Endothelial cell of umbilical vein (primary cell): ENCODE measurements around the gene STARD13. TPM values are rescaled to one million over a fixed set of nuclear protein-coding genes. Genes with fewer than 3 reads are reported as not detected.

ENCODE experiments used
- BruUV-seq: library from RNA; stranded (reverse); fragments of 400-500 nt; replicated peaks from 2 replicates; lab custom pipeline; 2021; lab: Mats Ljungman, UMichigan
- CTCF ChIA-PET: fragments of 300-600, 350-600 bp; sonication (Branson Sonifier 250); formaldehyde crosslinking; loops from one replicate; lab custom pipeline; 2021; ENCODE audit warnings: antibody characterized with exemption, inconsistent platforms; lab: Charles Lee
- POLR2A ChIA-PET: fragments of 300-600, 350-600 bp; sonication (Branson Sonifier 250); formaldehyde crosslinking; loops from one replicate; lab custom pipeline; 2021; ENCODE audit warnings: antibody characterized with exemption, inconsistent platforms; lab: Charles Lee
- DNase-seq: peaks from one replicate; pipeline ENCODE4 v3.0.0-alpha.2; 2011; ENCODE audit warnings: low read depth, low spot score
- FAIRE-seq: peaks from 2 replicates; lab custom pipeline; 2011; peaks lifted over from hg19 to GRCh38; lab: Jason Lieb, UNC
- H2AFZ ChIP-seq: 2 replicates; pipeline ENCODE4 v1.6.0; 2012; ENCODE audit warnings: low read depth, low read length, control low read depth, inconsistent platforms
- H3K27ac ChIP-seq: 2 replicates; pipeline ENCODE4 v1.5.1; 2011; ENCODE audit warnings: low read depth, mild to moderate bottlenecking, control low read depth, low read length, moderate library complexity; ENCODE audit not compliant: insufficient read depth
- H3K27me3 ChIP-seq, 2 experiments: 2 replicates each; pipeline versions ENCODE4 v1.6.0 to v1.6.1; 2011; ENCODE audit warnings: low read length in 2 of 2, mixed read lengths in 1 of 2; ENCODE audit not compliant: control insufficient read depth in 2 of 2, insufficient read depth in 2 of 2
- H3K36me3 ChIP-seq, 2 experiments: 2 replicates in 1 of 2; 3 replicates in 1 of 2; pipeline ENCODE4 v1.5.1; 2011; ENCODE audit warnings: low read length in 2 of 2, mild to moderate bottlenecking in 1 of 2, moderate library complexity in 1 of 2; ENCODE audit not compliant: control insufficient read depth in 2 of 2, insufficient read depth in 2 of 2; ENCODE audit errors: extremely low read depth in 1 of 2
- H3K4me1 ChIP-seq: 3 replicates; pipeline ENCODE4 v1.5.1; 2011; ENCODE audit warnings: mild to moderate bottlenecking, low read length; ENCODE audit not compliant: control insufficient read depth, insufficient read depth; ENCODE audit errors: extremely low read depth
- H3K4me2 ChIP-seq: 2 replicates; pipeline ENCODE4 v1.6.1; 2011; ENCODE audit warnings: low read length, control low read depth, mixed read lengths; ENCODE audit not compliant: insufficient read depth
- H3K4me3 ChIP-seq, 3 experiments: fragments of 200-600 bp in 1 of 3; sonication (generic), shearing (Covaris generic) in 1 of 3; replicated peaks in 1 of 3; 2 replicates each; pipeline ENCODE4 v1.5.1; 2011 to 2016; ENCODE audit warnings: control low read depth in 3 of 3, low read length in 3 of 3, mild to moderate bottlenecking in 2 of 3, inconsistent platforms in 1 of 3, low read depth in 1 of 3, moderate library complexity in 1 of 3; ENCODE audit not compliant: insufficient read depth in 1 of 3
- H3K79me2 ChIP-seq: 2 replicates; pipeline ENCODE4 v1.6.0; 2012; ENCODE audit warnings: low read length, inconsistent platforms; ENCODE audit not compliant: control insufficient read depth, insufficient read depth
- H3K9ac ChIP-seq: replicated peaks from 2 replicates; pipeline ENCODE3; 2011; ENCODE audit warnings: low read length, control low read depth; ENCODE audit not compliant: insufficient read depth; ENCODE audit errors: extremely low read depth
- H3K9me1 ChIP-seq: replicated peaks from 3 replicates; pipeline ENCODE4 v1.6.0; 2011; ENCODE audit warnings: mild to moderate bottlenecking, low read length; ENCODE audit not compliant: control insufficient read depth, insufficient read depth; ENCODE audit errors: extremely low read depth
- H3K9me3 ChIP-seq: replicated peaks from 2 replicates; pipeline ENCODE4 v1.5.1; 2012; ENCODE audit warnings: low read length, inconsistent platforms; ENCODE audit not compliant: control insufficient read depth, insufficient read depth
- H4K20me1 ChIP-seq: replicated peaks from 2 replicates; pipeline ENCODE3; 2011; ENCODE audit warnings: mild to moderate bottlenecking, low read length; ENCODE audit not compliant: control insufficient read depth, insufficient read depth; ENCODE audit errors: extremely low read depth
- CTCF ChIP-seq, 2 donors: IDR thresholded peaks; 1 replicate in 1 of 2; 2 replicates in 1 of 2; pipeline ENCODE4 v1.5.1; 2011; ENCODE audit warnings: low read length in 2 of 2, mild to moderate bottlenecking in 2 of 2, moderate library complexity in 2 of 2, control low read depth in 1 of 2, inconsistent platforms in 1 of 2, low read depth in 1 of 2; ENCODE audit not compliant: insufficient read depth in 1 of 2; ENCODE audit errors: extremely low read depth in 1 of 2
- EZH2 ChIP-seq: IDR thresholded peaks from 2 replicates; pipeline ENCODE4 v1.6.1; 2012; ENCODE audit warnings: borderline replicate concordance, low read depth, mild to moderate bottlenecking, moderate library complexity, low read length, inconsistent platforms; ENCODE audit not compliant: severe bottlenecking
- FOS ChIP-seq: IDR thresholded peaks from 2 replicates; pipeline ENCODE4 v1.6.1; 2011; ENCODE audit warnings: mild to moderate bottlenecking, low read length, moderate library complexity, borderline replicate concordance; ENCODE audit not compliant: insufficient read depth
- GATA2 ChIP-seq: IDR thresholded peaks from 2 replicates; pipeline ENCODE4 v1.7.0; 2011; ENCODE audit warnings: low read depth, mild to moderate bottlenecking, moderate library complexity, mixed read lengths, low read length; ENCODE audit not compliant: insufficient read length, insufficient read depth
- JUN ChIP-seq: IDR thresholded peaks from 2 replicates; pipeline ENCODE4 v1.6.1; 2011; ENCODE audit warnings: borderline replicate concordance, low read depth; ENCODE audit not compliant: insufficient read length, insufficient read depth
- MYC ChIP-seq: IDR thresholded peaks from one replicate; pipeline ENCODE4 v1.6.1; 2011; ENCODE audit warnings: mild to moderate bottlenecking, low read depth, low read length
- POLR2A ChIP-seq: IDR thresholded peaks from 2 replicates; pipeline ENCODE4 v1.6.1; 2012; ENCODE audit warnings: low read depth, mild to moderate bottlenecking, control low read depth, low read length
- POLR2AphosphoS5 ChIP-seq: IDR thresholded peaks from 2 replicates; pipeline ENCODE4 v1.6.1; 2012; ENCODE audit warnings: low read depth, mild to moderate bottlenecking, control low read depth, low read length, moderate library complexity; ENCODE audit not compliant: insufficient read depth
- dilution Hi-C: fragments of 300-500 bp; cut with MboI; formaldehyde crosslinking; loops from one replicate; pipeline ENCODE4 v1.15.0; 2019; ENCODE audit warnings: low sequenced_read_pairs; ENCODE audit not compliant: extremely low pct_ligation_motif_present
- intact Hi-C: fragments of 100-400 bp; cut with micrococcal nuclease; formaldehyde crosslinking; loops from one replicate; pipeline ENCODE4 v1.10.0; 2022
- polyA plus RNA-seq, 4 experiments: library from polyadenylated mRNA; depleted of rRNA in 3 of 4; stranded (reverse) in 3 of 4; unstranded in 1 of 4; fragments of >200 nt; gene quantifications; 2 replicates each; pipeline versions ENCODE4 v1.2.1 to v1.2.3, GENCODE V29; 2011 to 2012; ENCODE audit warnings: missing spikeins in 1 of 4
- total RNA-seq: library from RNA; stranded (reverse); gene quantifications from 2 replicates; pipeline ENCODE4 v1.2.3, GENCODE V29; 2021
- TF ChIP-seq, protein P1 (sequence below): IDR thresholded peaks from 2 replicates; pipeline ENCODE4 v1.6.1; 2011; ENCODE audit not compliant: insufficient read depth, insufficient read length

Gene STARD13
- total and polyA plus RNA-seq, 2 donors (not counting 3 experiments of a cell fraction or from before 2014, with no cell fraction given), result 11.0 to 47.7 TPM

DNA sequence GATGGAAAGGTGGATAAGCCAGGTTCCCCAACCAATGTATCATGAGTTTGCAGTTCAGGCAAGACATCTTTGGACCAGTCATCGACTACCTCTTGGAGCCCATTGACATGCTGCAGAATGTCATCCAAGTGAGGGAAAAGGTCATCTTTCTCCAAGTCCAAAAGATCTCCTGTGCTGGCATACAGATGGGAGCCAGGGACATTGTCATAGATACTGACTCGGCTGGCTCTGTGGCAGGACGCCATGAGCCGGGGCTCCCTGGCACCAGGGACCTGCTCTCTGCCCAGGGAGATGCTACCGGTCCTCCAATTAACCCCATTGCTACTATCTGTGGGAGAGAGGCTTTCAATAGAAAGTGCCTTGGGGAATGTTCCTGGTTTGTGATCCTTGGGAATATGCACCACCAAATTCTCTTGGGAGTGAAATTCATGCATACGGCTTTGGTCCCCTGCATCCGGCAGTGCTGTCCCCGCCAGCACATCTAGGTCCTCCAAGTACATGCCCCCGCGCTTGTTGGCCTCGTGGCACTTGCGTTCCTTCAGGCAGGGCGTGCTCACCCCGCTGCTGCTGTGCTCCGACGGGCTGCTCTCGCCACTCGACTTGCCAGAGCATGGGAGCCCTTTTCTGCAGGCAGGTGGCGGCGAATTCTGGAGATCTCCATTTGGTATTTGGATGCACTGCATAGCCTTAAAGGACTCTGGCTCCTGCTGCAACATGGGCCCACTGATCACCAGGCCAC lies 156.3 kb downstream of the STARD13 start:
- dilution Hi-C loops, result no loop called here
- Histone ChIP-seq H3K4me3 (no peak overlapping the region), H3K79me2 (peaks cover 14% of the 10 kb centered on the region), H3K9ac (no peak overlapping the region), H3K36me3 (peaks cover 0 to 13% of the 10 kb centered on the region in 2 experiments), H3K27me3 (no peaks in the 10 kb centered on the region), H2AFZ (no peak overlapping the region), H4K20me1 (no peaks in the 10 kb centered on the region), H3K9me3 (no peaks in the 10 kb centered on the region), H3K27ac (no peak overlapping the region), H3K4me2 (no peak overlapping the region), H3K9me1 (no peaks in the 10 kb centered on the region), H3K4me1 (peaks cover 37% of the 10 kb centered on the region)
- CTCF ChIA-PET, result no interaction called here
- TF ChIP-seq FOS, result no peak
- TF ChIP-seq, protein P1, sequence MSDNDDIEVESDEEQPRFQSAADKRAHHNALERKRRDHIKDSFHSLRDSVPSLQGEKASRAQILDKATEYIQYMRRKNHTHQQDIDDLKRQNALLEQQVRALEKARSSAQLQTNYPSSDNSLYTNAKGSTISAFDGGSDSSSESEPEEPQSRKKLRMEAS, result no peak
- DNase-seq (no peak), FAIRE-seq (no peak)
- no TSS peak for BruUV-seq
- POLR2A ChIA-PET, result no interaction called here
- intact Hi-C loops, result no loop called here

- Histone ChIP-seq H3K9me3 (no peaks in the 10 kb centered on the region), H3K27me3 (no peaks in the 10 kb centered on the region), H3K4me1 (peaks cover 48% of the 10 kb centered on the region), H3K36me3 (peaks cover 0 to 13% of the 10 kb centered on the region in 2 experiments), H3K9ac (no peak overlapping the region), H3K79me2 (peaks cover 14% of the 10 kb centered on the region), H2AFZ (no peak overlapping the region), H3K4me3 (no peak overlapping the region), H4K20me1 (no peaks in the 10 kb centered on the region), H3K27ac (no peak overlapping the region), H3K4me2 (no peak overlapping the region), H3K9me1 (no peaks in the 10 kb centered on the region)
- dilution Hi-C loops, result no loop called here
- FAIRE-seq (no peak), DNase-seq (no peak)
- TF ChIP-seq POLR2A, result no peak
- TF ChIP-seq MYC, result no peak
- TF ChIP-seq EZH2, result no peak
- TF ChIP-seq GATA2, result no peak
- no peak for TF ChIP-seq POLR2AphosphoS5
- TF ChIP-seq CTCF (IDR thresholded peaks at IDR 0.05; ENCODE audit: extremely low read depth in 1 of 2, insufficient read depth in 1 of 2, low read depth in 1 of 2, low read length in 2 of 2), result no peak
- TF ChIP-seq JUN, result no peak
- TF ChIP-seq FOS, result no peak
- TF ChIP-seq, protein P1, result no peak
- ChIA-PET POLR2A (no interaction called here), CTCF (no interaction called here)
- no TSS peak for BruUV-seq
- intact Hi-C loops, result no loop called here
Observed at GRCh38 chr13:33128134-33128533, 157.4 kb downstream of the STARD13 start.
